PC-3 (cell line): Measurements from ENCODE around the gene CBFA2T2. TPM values are rescaled to one million over a fixed set of nuclear protein-coding genes. Genes with fewer than 3 reads are reported as not detected.
A peak's percentile ranks its signal among the peaks of the same experiment; 100 is the strongest.

Source experiments
- ATAC-seq: fragments of 200-7000 bp; cut with Tn5 transposase; 2 replicates; pipeline ENCODE4 v1.9.1; 2020; ENCODE audit warnings: mild to moderate bottlenecking, moderate library complexity
- BruUV-seq: library from RNA; stranded (reverse); fragments of 400-500 nt; replicated peaks from 2 replicates; lab custom pipeline; 2021; lab: Mats Ljungman, UMichigan
- CTCF ChIA-PET: fragments of 300-600 bp; sonication (Branson Sonifier 250); formaldehyde crosslinking; loops from one replicate; lab custom pipeline; 2022; ENCODE audit warnings: antibody characterized with exemption; lab: Charles Lee
- POLR2A ChIA-PET: fragments of 300-600 bp; sonication (Branson Sonifier 250); formaldehyde crosslinking; loops from one replicate; lab custom pipeline; 2022; ENCODE audit warnings: antibody characterized with exemption; ENCODE audit not compliant: unreplicated experiment; lab: Charles Lee
- DNase-seq: peaks from one replicate; pipeline ENCODE4 v3.0.0-alpha.2; 2015
- H2AFZ ChIP-seq: fragments of 300-600 bp; sonication (generic); 2 replicates; pipeline ENCODE4 v1.6.0; 2016; ENCODE audit warnings: antibody characterized with exemption, low read length
- H3F3A ChIP-seq: fragments of 300-600 bp; sonication (generic); one replicate; pipeline ENCODE4 v1.6.0; 2017; ENCODE audit warnings: antibody characterized with exemption, low read length, control low read depth, mild to moderate bottlenecking; ENCODE audit not compliant: unreplicated experiment
- H3K27ac ChIP-seq: fragments of 300-600 bp; sonication (generic); 2 replicates; pipeline ENCODE4 v1.5.1; 2016; ENCODE audit warnings: mild to moderate bottlenecking, low read length
- H3K27me3 ChIP-seq: fragments of 300-600 bp; sonication (generic); 2 replicates; pipeline ENCODE4 v1.6.1; 2016; ENCODE audit warnings: low read length, mixed read lengths
- H3K36me3 ChIP-seq: fragments of 300-600 bp; sonication (generic); 2 replicates; pipeline ENCODE4 v1.6.1; 2016; ENCODE audit warnings: low read depth, mixed run types, low read length, mixed read lengths
- H3K4me1 ChIP-seq: fragments of 300-600 bp; sonication (generic); 2 replicates; pipeline ENCODE4 v1.5.1; 2016; ENCODE audit warnings: low read length; ENCODE audit not compliant: insufficient read depth
- H3K4me2 ChIP-seq: fragments of 300-600 bp; sonication (generic); 2 replicates; pipeline ENCODE4 v1.6.0; 2016; ENCODE audit warnings: low read length
- H3K4me3 ChIP-seq: fragments of 300-600 bp; sonication (generic); 2 replicates; pipeline ENCODE4 v1.5.1; 2016; ENCODE audit warnings: mild to moderate bottlenecking, low read length, mixed read lengths
- H3K79me2 ChIP-seq: fragments of 300-600 bp; sonication (generic); 2 replicates; pipeline ENCODE4 v1.6.1; 2017; ENCODE audit warnings: low read length, mixed read lengths
- H3K9ac ChIP-seq: fragments of 300-600 bp; sonication (generic); 2 replicates; pipeline ENCODE4 v1.6.0; 2016; ENCODE audit warnings: mild to moderate bottlenecking, low read length
- H3K9me2 ChIP-seq: fragments of 300-600 bp; sonication (generic); replicated peaks from 2 replicates; pipeline ENCODE4 v1.6.1; 2016; ENCODE audit warnings: mixed run types, low read length, mixed read lengths
- H3K9me3 ChIP-seq: fragments of 300-600 bp; sonication (generic); 2 replicates; pipeline ENCODE4 v1.6.1; 2016; ENCODE audit warnings: low read length, mixed read lengths
- H4K20me1 ChIP-seq: fragments of 300-600 bp; sonication (generic); 2 replicates; pipeline ENCODE4 v1.6.1; 2016; ENCODE audit warnings: low read length, mixed read lengths
- CTCF ChIP-seq: fragments of 300-600 bp; sonication (generic); conservative IDR thresholded peaks from 2 replicates; pipeline ENCODE4 v1.5.1; 2017; ENCODE audit warnings: antibody characterized with exemption, low read depth, mild to moderate bottlenecking, low read length
- EZH2 ChIP-seq: fragments of 300-600 bp; sonication (generic); IDR thresholded peaks from one replicate; pipeline ENCODE4 v1.6.1; 2017; ENCODE audit warnings: antibody characterized with exemption, mild to moderate bottlenecking, low read length; ENCODE audit not compliant: unreplicated experiment
- EZH2phosphoT487 ChIP-seq: fragments of 300-600 bp; sonication (generic); IDR thresholded peaks from 2 replicates; pipeline ENCODE4 v1.6.1; 2018; ENCODE audit warnings: mild to moderate bottlenecking, antibody characterized with exemption, low read length, borderline replicate concordance
- intact Hi-C: fragments of 100-400 bp; cut with micrococcal nuclease; formaldehyde crosslinking; loops from 2 replicates; pipeline ENCODE4 v1.9.0; 2023
- total RNA-seq: library from RNA; depleted of rRNA; stranded (reverse); fragments of >200 nt; gene quantifications from 2 replicates; pipeline ENCODE4 v1.2.3, GENCODE V29; 2014

The CBFA2T2 gene
- total RNA-seq, 1 experiment from 2014 or later = 9.7 TPM

DNA sequence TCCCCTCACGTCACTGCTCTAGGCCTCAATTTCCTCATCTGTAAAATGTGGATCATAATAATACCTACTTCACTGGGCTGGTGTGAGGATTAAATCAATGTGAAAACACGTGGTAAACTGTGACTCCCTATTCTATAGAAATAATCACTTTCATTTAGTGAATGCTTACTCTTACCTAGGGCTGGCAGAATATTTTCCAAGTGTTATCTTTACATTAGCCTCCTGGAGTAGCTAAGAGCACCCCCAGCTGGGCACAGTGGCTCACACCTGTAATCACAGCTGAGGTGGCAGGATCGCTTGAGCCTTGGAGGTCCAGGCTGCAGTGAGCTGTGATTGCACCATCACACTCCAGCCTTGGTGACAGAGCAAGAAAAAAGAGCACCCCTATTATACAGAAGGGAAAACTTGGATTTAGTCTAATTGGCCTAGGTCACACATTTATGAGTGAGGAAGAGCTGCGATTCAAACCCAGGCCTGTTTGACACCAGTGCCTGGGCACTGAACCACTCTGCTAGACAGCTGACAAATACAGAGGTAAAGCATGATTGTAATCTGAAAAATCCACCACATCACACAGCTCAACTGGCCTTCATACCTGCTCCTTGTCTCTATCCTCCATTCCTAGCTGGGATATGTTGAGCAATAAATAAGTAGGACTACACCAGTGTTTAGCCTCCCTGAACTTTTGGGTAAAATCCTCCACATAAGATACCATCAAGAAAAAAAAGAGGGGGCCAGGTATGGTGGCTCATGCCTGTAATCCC, 44.9 kb upstream of the CBFA2T2 start:
- BruUV-seq = no TSS peak
- no peak overlapping the region for H3K9ac ChIP-seq
- CTCF ChIA-PET = interaction anchor here (0.5 to 1.3 kb wide), 6 partner anchors 25 to 223 kb away, joined by 3 to 12 read pairs (median 3); no protein-coding TSS in a partner anchor
- POLR2A ChIA-PET = no interaction called here
- intact Hi-C loops = loop anchor here (10.0 kb wide), 1 partner anchor 180 kb away; no protein-coding TSS in a partner anchor
- H3K9me3 ChIP-seq = no peaks in the 10 kb centered on the region
- H3K27me3 ChIP-seq = no peaks in the 10 kb centered on the region
- peak; percentile 48 for DNase-seq
- peak overlapping the region; percentile 95 for H3K4me2 ChIP-seq
- ATAC-seq = peak; percentile 17
- H3K36me3 ChIP-seq = no peaks in the 10 kb centered on the region
- H4K20me1 ChIP-seq = no peaks in the 10 kb centered on the region
- H3K79me2 ChIP-seq = no peaks in the 10 kb centered on the region
- H3K9me2 ChIP-seq = no peaks in the 10 kb centered on the region
- TF ChIP-seq EZH2 (no peak), CTCF (peak; percentile 60; the same call in 1 of the 2 replicates), EZH2phosphoT487 (no peak)
- H3K4me3 ChIP-seq = peak overlapping the region; percentile 84; the same call in 1 of the 2 replicates
- no peaks in the 10 kb centered on the region for H3F3A ChIP-seq
- peaks cover 5% of the 10 kb centered on the region; the same call in 1 of the 2 replicates for H3K4me1 ChIP-seq
- peak overlapping the region; percentile 99; the same call in 1 of the 2 replicates for H2AFZ ChIP-seq
- H3K27ac ChIP-seq = no peak overlapping the region

DNA sequence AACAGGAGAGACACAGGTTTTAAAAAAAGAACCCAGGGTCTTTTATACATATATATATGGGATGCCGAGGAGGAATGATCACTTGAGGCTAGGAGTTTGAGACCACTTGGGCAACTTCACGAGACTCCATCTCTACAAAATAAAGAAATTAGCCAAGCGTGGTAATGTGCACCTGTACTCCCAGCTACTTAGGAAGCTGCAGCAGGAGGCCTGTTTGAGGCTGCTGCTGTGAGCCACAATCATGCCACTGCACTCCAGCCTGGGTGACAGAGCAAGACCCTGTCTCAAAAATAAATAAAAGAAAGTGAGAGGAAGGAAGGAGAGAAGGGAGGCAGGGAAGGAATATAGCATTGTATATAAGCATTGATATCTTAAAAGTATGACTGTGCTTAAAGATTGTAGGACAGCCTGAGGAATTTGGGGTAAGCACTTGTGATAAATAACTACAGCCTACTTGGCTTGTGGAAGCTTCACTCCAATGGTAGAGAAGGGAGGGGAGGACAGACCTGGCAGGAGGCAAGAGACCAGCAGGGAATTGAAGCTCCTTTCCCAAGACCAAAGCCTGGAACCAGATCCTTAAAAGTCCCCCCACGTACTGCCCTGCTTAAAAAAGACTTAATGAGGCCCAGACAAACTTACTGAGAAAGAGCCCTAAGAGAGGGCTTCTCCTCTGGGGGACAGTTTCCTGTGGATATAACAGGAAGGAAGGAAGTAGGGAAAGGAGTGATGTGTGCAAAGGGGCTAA, 43.8 kb upstream of the CBFA2T2 start:
- no TSS peak for BruUV-seq
- Histone ChIP-seq H3K4me1 (peaks cover 10% of the 10 kb centered on the region), H3K27ac (no peak overlapping the region), H3K9ac (no peak overlapping the region), H3K4me3 (no peak overlapping the region), H3K36me3 (no peaks in the 10 kb centered on the region), H3F3A (no peaks in the 10 kb centered on the region), H3K9me2 (no peaks in the 10 kb centered on the region), H2AFZ (no peak overlapping the region), H3K9me3 (no peaks in the 10 kb centered on the region), H3K27me3 (no peaks in the 10 kb centered on the region), H4K20me1 (no peaks in the 10 kb centered on the region), H3K79me2 (no peaks in the 10 kb centered on the region), H3K4me2 (no peak overlapping the region)
- CTCF ChIA-PET = no interaction called here
- intact Hi-C loops = loop anchor here (10.0 kb wide), 1 partner anchor 181 kb away; no protein-coding TSS in a partner anchor
- TF ChIP-seq EZH2phosphoT487 (no peak), CTCF (no peak), EZH2 (no peak)
- ATAC-seq (no peak), DNase-seq (no peak)
- POLR2A ChIA-PET = no interaction called here
